Kidney (tissue), 14 donors: ENCODE data around the gene P2RX4. TPM values are rescaled to one million over a fixed set of nuclear protein-coding genes. Genes with fewer than 3 reads are reported as not detected.
A peak's percentile ranks its signal among the peaks of the same experiment; 100 is the strongest.
"Not testable (repeated sequence)": the region's sequence is repeated elsewhere in the genome, so short reads cannot be mapped to it uniquely, and the experiment has no call there.

Experiments used
- DNase-seq, 5 donors: peaks; one replicate each; pipeline ENCODE4 v3.0.0-alpha.2; 2013 to 2020
- FAIRE-seq: peaks from 2 replicates; lab custom pipeline; 2012; peaks lifted over from hg19 to GRCh38; lab: Jason Lieb, UNC
- H3K27ac ChIP-seq, 2 donors: one replicate each; pipeline ENCODE4 v1.7.0; 2013; ENCODE audit warnings: low read depth in 2 of 2, low read length in 2 of 2, inconsistent platforms in 1 of 2
- H3K27me3 ChIP-seq: one replicate; pipeline ENCODE4 v1.7.1; 2013; ENCODE audit warnings: low read length, inconsistent platforms; ENCODE audit not compliant: control insufficient read depth, insufficient read depth
- H3K36me3 ChIP-seq, 3 donors: one replicate each; pipeline versions ENCODE4 v1.7.0 to v1.7.1; 2013; ENCODE audit warnings: low read length in 3 of 3, control low read depth in 1 of 3, inconsistent platforms in 1 of 3; ENCODE audit not compliant: insufficient read depth in 3 of 3, control insufficient read depth in 2 of 3
- H3K4me1 ChIP-seq, 3 donors: one replicate each; pipeline versions ENCODE4 v1.7.0 to v1.7.1; 2013; ENCODE audit warnings: low read length in 3 of 3, inconsistent platforms in 1 of 3, low read depth in 1 of 3; ENCODE audit not compliant: control insufficient read depth in 2 of 3, insufficient read depth in 2 of 3
- H3K4me3 ChIP-seq, 3 donors: one replicate each; pipeline versions ENCODE4 v1.7.0 to v1.8.1; 2013; ENCODE audit warnings: low read length in 3 of 3, control low read depth in 1 of 3, inconsistent platforms in 1 of 3
- H3K9ac ChIP-seq, 3 donors: one replicate each; pipeline versions ENCODE4 v1.7.0 to v1.7.1; 2013; ENCODE audit warnings: low read length in 3 of 3, control low read depth in 1 of 3, inconsistent platforms in 1 of 3
- H3K9me3 ChIP-seq, 3 donors: one replicate each; pipeline versions ENCODE4 v1.7.0 to v1.7.1; 2013; ENCODE audit warnings: low read length in 3 of 3, control low read depth in 1 of 3, inconsistent platforms in 1 of 3; ENCODE audit not compliant: control insufficient read depth in 2 of 3, insufficient read depth in 1 of 3
- CTCF ChIP-seq: IDR thresholded peaks from 3 replicates; pipeline ENCODE4 v1.5.1; 2012; ENCODE audit warnings: mild to moderate bottlenecking, moderate library complexity, borderline replicate concordance; ENCODE audit not compliant: insufficient read depth; ENCODE audit errors: extremely low read depth
- intact Hi-C: fragments of 100-400 bp; cut with DNase I; formaldehyde crosslinking; loops from one replicate; pipeline ENCODE4 v1.11.1; 2022
- polyA plus RNA-seq: library from polyadenylated mRNA; stranded (reverse); fragments of 350-450 nt; fragmentation: Illumina TruSeq; extraction: RNeasy Lipid Tissue Mini Kit (QIAGEN cat#74804); gene quantifications from one replicate; pipeline ENCODE4 v1.2.3, GENCODE V29; 2014; ENCODE audit warnings: low read depth, low replicate concordance; ENCODE audit not compliant: insufficient read depth
- total RNA-seq: library from RNA; stranded (reverse); fragmentation: NEBNext Ultra II Directional; extraction: Animal tissue kit (Norgen Biotek cat#: 25700); gene quantifications from one replicate; pipeline ENCODE4 v1.2.1, GENCODE V29; 2021
- donor health status: control.
- donor health status: control.
- donor health status: control.
- donor health status: control.
- donor health status: control.
- donor health status: DM: yes; HTN: yes; CAD: no.
- donor health status: Normal renal cell carcinoma (clear cell type).

The P2RX4 gene
- total and polyA plus RNA-seq, 2 donors from 2014 or later, result 28.8 to 36.2 TPM

- FAIRE-seq (no peak), DNase-seq (peak in 1 of 5 donors; percentile 60)
- Histone ChIP-seq H3K9me3 (no peaks in the 10 kb centered on the region), H3K27ac (peak overlapping the region; percentile 20 to 55), H3K36me3 (peaks cover 0 to 9% (median 0%) of the 10 kb centered on the region in 3 donors), H3K4me3 (no peak overlapping the region), H3K9ac (no peak overlapping the region), H3K4me1 (peaks cover 0 to 8% (median 6%) of the 10 kb centered on the region in 3 donors), H3K27me3 (no peaks in the 10 kb centered on the region)
- TF ChIP-seq CTCF, result no peak
- intact Hi-C loops, result no loop called here
Observed at GRCh38 chr12:121228919-121229665, 19.2 kb downstream of the P2RX4 start.

GRCh38 chr12:121229826-121230537, 20.1 kb downstream of the P2RX4 start:
- H3K9ac ChIP-seq, H3K36me3 ChIP-seq, intact Hi-C loops, FAIRE-seq, H3K27me3 ChIP-seq, H3K4me1 ChIP-seq, H3K9me3 ChIP-seq, H3K4me3 ChIP-seq: not testable (repeated sequence)
- DNase-seq, result peak; percentile 75 to 88 (median 86)
- peak overlapping the region in 1 of 2 donors; percentile 55 for H3K27ac ChIP-seq
- TF ChIP-seq CTCF, result peak; percentile 83

DNA sequence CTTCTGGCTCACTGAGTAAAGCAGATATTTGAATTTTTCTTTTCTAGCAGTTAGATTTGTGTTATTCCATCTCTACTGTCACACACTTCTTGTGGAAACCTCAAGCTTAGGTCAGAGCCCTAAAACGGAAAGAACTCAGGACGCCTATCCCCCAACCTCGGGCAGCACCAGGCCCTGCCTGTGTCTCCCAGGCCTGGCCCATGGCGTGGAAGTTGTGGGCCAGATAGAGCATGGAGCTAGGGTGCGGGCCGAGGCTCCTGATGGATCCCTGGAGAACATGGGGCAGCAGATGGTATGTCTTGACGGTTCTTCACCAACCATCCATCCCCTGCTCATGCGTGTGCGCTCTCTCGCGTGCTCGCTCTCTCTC, 20.6 kb downstream of the P2RX4 start:
- peaks cover 0 to 9% (median 0%) of the 10 kb centered on the region in 3 donors for H3K36me3 ChIP-seq
- H3K9me3 ChIP-seq, result no peaks in the 10 kb centered on the region
- peaks cover 0 to 8% (median 6%) of the 10 kb centered on the region in 3 donors for H3K4me1 ChIP-seq
- FAIRE-seq (no peak), DNase-seq (no peak)
- H3K27me3 ChIP-seq, result no peaks in the 10 kb centered on the region
- intact Hi-C loops, result no loop called here
- no peak for TF ChIP-seq CTCF
- H3K4me3 ChIP-seq, result no peak overlapping the region
- H3K9ac ChIP-seq, result no peak overlapping the region
- H3K27ac ChIP-seq, result no peak overlapping the region
